Breast epithelium (tissue), 4 donors: ENCODE results near the gene HSD17B14. TPM values are rescaled to one million over a fixed set of nuclear protein-coding genes. Genes with fewer than 3 reads are reported as not detected.

ENCODE experiments used
- DNase-seq, 2 donors: peaks; one replicate each; pipeline ENCODE4 v3.0.0-alpha.2; 2019; ENCODE audit warnings: low spot score in 2 of 2
- H3K27ac ChIP-seq, 2 donors: fragments of 200-600 bp; sonication (generic) in 1 of 2; one replicate each; pipeline ENCODE4 v1.5.1; 2016 to 2019; ENCODE audit warnings: mild to moderate bottlenecking in 1 of 2
- H3K27me3 ChIP-seq, 2 donors: fragments of 200-600 bp; sonication (generic) in 1 of 2; one replicate each; pipeline versions ENCODE4 v1.5.1 to v1.6.0; 2017 to 2019; ENCODE audit warnings: control low read depth in 1 of 2, mild to moderate bottlenecking in 1 of 2
- H3K36me3 ChIP-seq: fragments of 200-600 bp; one replicate; pipeline ENCODE4 v1.5.1; 2019
- H3K4me1 ChIP-seq, 2 donors: fragments of 200-600 bp; sonication (generic); one replicate each; pipeline ENCODE4 v1.5.1; 2016 to 2019; ENCODE audit warnings: control low read depth in 1 of 2
- H3K4me3 ChIP-seq, 3 donors: fragments of 200-600 bp; sonication (generic); 1 replicate in 2 of 3; 2 replicates in 1 of 3; pipeline ENCODE4 v1.5.1; 2016 to 2019; ENCODE audit warnings: mild to moderate bottlenecking in 3 of 3, moderate library complexity in 2 of 3
- H3K9me3 ChIP-seq, 2 donors: fragments of 200-600 bp; sonication (generic) in 1 of 2; one replicate each; pipeline ENCODE4 v1.5.1; 2016 to 2019; ENCODE audit warnings: control low read depth in 1 of 2
- POLR2A ChIP-seq: fragments of 450-650 bp; IDR thresholded peaks from one replicate; pipeline ENCODE4 v1.6.1; 2016; ENCODE audit warnings: antibody characterized with exemption, mild to moderate bottlenecking, moderate library complexity
- POLR2AphosphoS5 ChIP-seq, 3 donors: sonication (generic); formaldehyde crosslinking; IDR thresholded peaks; one replicate each; pipeline ENCODE4 v1.6.1; 2017; ENCODE audit warnings: antibody characterized with exemption in 3 of 3
- intact Hi-C: fragments of 100-400 bp; cut with DNase I; formaldehyde crosslinking; loops from one replicate; pipeline ENCODE4 v1.15.1; 2023; ENCODE audit warnings: low total_unique reads
- total RNA-seq, 3 donors: library from RNA; depleted of rRNA; stranded (reverse); fragments of >200 nt; gene quantifications; one replicate each; pipeline ENCODE4 v1.1.0, GENCODE V29; 2016
- TF ChIP-seq, protein P1 (sequence below), 3 donors: fragments of 450-650 bp; IDR thresholded peaks; one replicate each; pipeline ENCODE4 v1.5.1; 2016 to 2017; ENCODE audit warnings: antibody characterized with exemption in 3 of 3, mild to moderate bottlenecking in 3 of 3, moderate library complexity in 3 of 3

HSD17B14 gene
- total RNA-seq, 3 donors from 2014 or later: 13.1 to 18.6 (median 14.6) TPM

DNA sequence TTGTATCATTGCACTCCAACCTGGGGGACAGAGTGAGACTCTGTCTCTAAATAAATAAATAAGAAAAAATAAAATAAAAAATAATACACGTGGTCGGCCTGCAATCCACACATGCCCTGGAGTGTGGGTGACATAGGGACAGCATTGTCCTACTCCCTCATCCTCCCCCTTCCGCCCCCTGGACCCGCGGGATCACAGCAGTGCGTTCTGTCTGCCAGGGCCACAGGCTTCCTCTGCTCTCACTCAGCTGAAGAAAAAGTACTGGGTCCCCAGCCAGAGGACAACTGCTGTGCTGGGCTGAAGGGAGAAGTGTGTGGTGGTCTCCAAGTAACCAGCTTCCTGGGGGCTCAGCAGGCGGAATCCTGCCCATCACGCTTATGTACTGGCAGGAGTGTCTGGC lies 31.8 kb downstream of the HSD17B14 start:
- DNase-seq: no peak
- no peaks in the 10 kb centered on the region for H3K27me3 ChIP-seq
- H3K4me3 ChIP-seq: no peak overlapping the region
- H3K4me1 ChIP-seq: no peaks in the 10 kb centered on the region
- no peak overlapping the region for H3K27ac ChIP-seq
- intact Hi-C loops: no loop called here
- no peaks in the 10 kb centered on the region for H3K36me3 ChIP-seq
- H3K9me3 ChIP-seq: no peaks in the 10 kb centered on the region
- no peak for TF ChIP-seq POLR2AphosphoS5 (IDR thresholded peaks at IDR 0.05)
- no peak for TF ChIP-seq POLR2A

DNA sequence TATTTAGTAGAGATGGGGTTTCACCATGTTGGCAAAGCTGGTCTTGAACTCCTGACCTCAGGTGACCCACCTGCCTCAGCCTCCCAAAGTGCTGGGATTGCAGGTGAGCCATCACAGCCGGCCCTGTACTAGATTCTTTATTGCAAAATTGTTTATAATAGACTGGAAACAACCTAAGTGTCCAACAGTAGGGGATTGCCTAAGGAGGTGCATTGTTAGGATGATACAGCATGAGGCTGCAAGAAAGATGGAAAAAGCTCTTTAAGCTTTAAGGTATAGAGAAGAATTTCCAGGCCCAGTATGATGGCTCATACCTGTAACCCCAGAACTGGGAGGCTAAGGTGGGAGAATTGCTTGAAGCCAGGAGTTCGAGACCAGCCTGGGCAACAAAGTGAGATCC lies 33.7 kb downstream of the HSD17B14 start:
- no peaks in the 10 kb centered on the region for H3K27me3 ChIP-seq
- H3K4me3 ChIP-seq: no peak overlapping the region
- TF ChIP-seq, protein P1, sequence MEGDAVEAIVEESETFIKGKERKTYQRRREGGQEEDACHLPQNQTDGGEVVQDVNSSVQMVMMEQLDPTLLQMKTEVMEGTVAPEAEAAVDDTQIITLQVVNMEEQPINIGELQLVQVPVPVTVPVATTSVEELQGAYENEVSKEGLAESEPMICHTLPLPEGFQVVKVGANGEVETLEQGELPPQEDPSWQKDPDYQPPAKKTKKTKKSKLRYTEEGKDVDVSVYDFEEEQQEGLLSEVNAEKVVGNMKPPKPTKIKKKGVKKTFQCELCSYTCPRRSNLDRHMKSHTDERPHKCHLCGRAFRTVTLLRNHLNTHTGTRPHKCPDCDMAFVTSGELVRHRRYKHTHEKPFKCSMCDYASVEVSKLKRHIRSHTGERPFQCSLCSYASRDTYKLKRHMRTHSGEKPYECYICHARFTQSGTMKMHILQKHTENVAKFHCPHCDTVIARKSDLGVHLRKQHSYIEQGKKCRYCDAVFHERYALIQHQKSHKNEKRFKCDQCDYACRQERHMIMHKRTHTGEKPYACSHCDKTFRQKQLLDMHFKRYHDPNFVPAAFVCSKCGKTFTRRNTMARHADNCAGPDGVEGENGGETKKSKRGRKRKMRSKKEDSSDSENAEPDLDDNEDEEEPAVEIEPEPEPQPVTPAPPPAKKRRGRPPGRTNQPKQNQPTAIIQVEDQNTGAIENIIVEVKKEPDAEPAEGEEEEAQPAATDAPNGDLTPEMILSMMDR (IDR thresholded peaks at IDR 0.05): no peak
- TF ChIP-seq POLR2AphosphoS5 (IDR thresholded peaks at IDR 0.05): no peak
- TF ChIP-seq POLR2A: no peak
- H3K9me3 ChIP-seq: no peaks in the 10 kb centered on the region
- intact Hi-C loops: no loop called here
- H3K27ac ChIP-seq: no peak overlapping the region
- no peaks in the 10 kb centered on the region for H3K36me3 ChIP-seq
- no peaks in the 10 kb centered on the region for H3K4me1 ChIP-seq
- no peak for DNase-seq

DNA sequence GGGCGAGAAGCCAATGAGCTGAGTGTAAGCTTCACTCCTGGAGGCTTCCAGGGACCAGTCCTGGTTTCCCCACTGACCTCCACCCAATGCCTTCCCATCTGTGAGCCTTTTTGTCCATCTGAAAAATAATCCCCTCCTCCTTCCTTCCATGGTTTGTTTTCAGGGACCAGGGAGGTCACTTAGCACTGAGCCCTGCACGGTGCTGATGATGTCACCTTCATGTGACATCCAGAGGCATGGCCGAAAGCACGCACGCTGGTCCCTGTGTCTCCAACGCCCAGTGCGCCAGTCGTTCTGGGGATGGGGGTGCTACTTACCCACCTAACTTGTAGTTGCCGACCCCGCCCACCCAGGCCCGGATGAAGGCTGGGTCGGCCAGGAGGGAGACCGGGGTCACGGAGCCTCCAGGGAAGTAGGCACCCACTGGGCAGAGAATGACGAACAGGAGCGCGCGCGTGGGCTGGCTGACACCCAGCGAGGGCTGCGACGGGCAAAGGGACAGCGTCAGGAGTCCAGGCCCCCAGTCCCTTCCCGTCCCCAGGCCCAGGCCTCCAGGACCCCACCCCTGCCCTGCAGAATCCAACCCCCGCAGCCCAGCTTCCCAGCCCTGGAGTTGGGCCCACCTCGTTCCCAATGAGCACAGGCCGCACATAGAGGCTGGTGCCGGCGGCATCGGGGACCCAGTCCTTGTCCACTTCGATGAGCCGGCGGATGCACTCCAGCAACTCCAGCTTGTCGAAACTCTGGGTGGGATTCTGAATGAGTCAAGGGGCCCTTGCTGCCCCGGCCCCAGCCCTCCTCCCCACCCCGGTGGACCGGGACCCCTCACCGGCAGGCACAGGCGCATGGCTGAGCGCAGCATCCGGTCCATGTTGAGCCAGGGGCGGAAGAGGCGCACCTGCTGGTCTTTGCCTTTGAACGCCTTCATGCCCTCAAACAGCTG lies 36.7 kb downstream of the HSD17B14 start:
- intact Hi-C loops: loop anchor here (5.0 kb wide), 1 partner anchor 33 kb away; no protein-coding TSS in a partner anchor
- Histone ChIP-seq H3K4me3 (no peak overlapping the region), H3K27me3 (no peaks in the 10 kb centered on the region), H3K4me1 (no peaks in the 10 kb centered on the region), H3K36me3 (no peaks in the 10 kb centered on the region), H3K27ac (peak overlapping the region in 1 of 2 donors; percentile 14), H3K9me3 (no peaks in the 10 kb centered on the region)
- no peak for DNase-seq
- TF ChIP-seq, protein P1 (IDR thresholded peaks at IDR 0.05): no peak

DNA sequence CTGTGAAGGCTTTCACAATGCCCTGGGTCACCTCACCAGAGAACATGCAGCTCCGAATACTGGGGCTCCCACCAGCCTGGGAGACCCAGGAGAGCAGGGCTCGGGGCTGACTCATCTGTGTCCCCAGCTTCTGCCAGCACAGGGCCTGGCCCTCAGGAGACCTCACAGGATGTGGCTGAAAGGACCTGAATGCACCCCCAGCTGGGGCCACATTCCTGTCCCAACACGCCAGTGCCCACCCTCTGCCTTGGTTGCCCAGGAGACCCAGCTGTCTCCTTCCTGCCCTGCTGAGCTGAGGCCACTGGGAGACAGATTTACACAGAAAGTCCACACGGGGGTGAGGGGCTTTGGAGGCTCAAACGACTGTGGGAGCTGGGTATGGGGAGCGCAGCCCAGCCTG lies 37.4 kb downstream of the HSD17B14 start:
- no peaks in the 10 kb centered on the region for H3K27me3 ChIP-seq
- TF ChIP-seq POLR2A (no peak), POLR2AphosphoS5 (IDR thresholded peaks at IDR 0.05) (no peak)
- TF ChIP-seq, protein P1 (IDR thresholded peaks at IDR 0.05): no peak
- intact Hi-C loops: loop anchor here (5.0 kb wide), 1 partner anchor 33 kb away; no protein-coding TSS in a partner anchor
- no peaks in the 10 kb centered on the region for H3K9me3 ChIP-seq
- no peak overlapping the region for H3K4me3 ChIP-seq
- peak overlapping the region in 1 of 2 donors; percentile 14 for H3K27ac ChIP-seq
- DNase-seq: no peak
- no peaks in the 10 kb centered on the region for H3K36me3 ChIP-seq
- H3K4me1 ChIP-seq: no peaks in the 10 kb centered on the region

DNA sequence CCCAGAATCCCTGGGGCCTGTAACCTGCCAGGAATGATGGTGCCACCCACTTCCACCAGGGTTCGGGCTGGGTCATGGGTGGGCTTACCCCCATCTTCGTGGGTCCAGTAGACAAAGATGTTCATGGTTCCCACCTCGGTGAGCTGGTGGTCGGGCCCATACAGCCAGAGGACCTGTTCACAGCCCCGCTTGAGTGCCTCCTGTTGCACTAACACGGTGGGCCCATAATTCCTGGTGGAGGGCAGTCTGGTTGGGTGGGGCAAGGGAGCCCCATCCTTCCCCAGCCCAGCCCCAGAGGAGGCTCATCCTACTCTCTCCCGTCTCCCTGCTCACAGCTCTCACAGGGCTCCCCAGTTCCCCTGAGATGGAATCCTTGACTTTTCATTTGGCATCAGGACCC lies 39.2 kb downstream of the HSD17B14 start:
- intact Hi-C loops: loop anchor here (5.0 kb wide), 1 partner anchor 35 kb away; no protein-coding TSS in a partner anchor
- no peak for DNase-seq
- no peaks in the 10 kb centered on the region for H3K9me3 ChIP-seq
- TF ChIP-seq POLR2A (no peak), POLR2AphosphoS5 (IDR thresholded peaks at IDR 0.05) (no peak)
- TF ChIP-seq, protein P1 (IDR thresholded peaks at IDR 0.05): no peak
- no peaks in the 10 kb centered on the region for H3K36me3 ChIP-seq
- H3K4me3 ChIP-seq: no peak overlapping the region
- no peaks in the 10 kb centered on the region for H3K27me3 ChIP-seq
- H3K4me1 ChIP-seq: no peaks in the 10 kb centered on the region
- H3K27ac ChIP-seq: no peak overlapping the region
